GM19043 (cell line): ENCODE measurements around the gene TMEM119.
"Not testable (repeated sequence)": the region's sequence is repeated elsewhere in the genome, so short reads cannot be mapped to it uniquely, and the experiment has no call there.

Experiments
- ATAC-seq: cut with Tn5 transposase; IDR thresholded peaks from one replicate; pipeline ENCODE4 v1.9.1; 2021; ENCODE audit warnings: low read depth; ENCODE audit not compliant: unreplicated experiment

Gene TMEM119

GRCh38 chr12:108589028-108589839, 8.7 kb downstream of the TMEM119 start:
- no peak for ATAC-seq

GRCh38 chr12:108587826-108588225, 10.1 kb downstream of the TMEM119 start:
- no peak for ATAC-seq

- no peak for ATAC-seq
Observed at GRCh38 chr12:108586306-108586705, 11.6 kb downstream of the TMEM119 start.

GRCh38 chr12:108585864-108586263, 12.0 kb downstream of the TMEM119 start:
- no peak for ATAC-seq

- ATAC-seq, result no peak
Observed at GRCh38 chr12:108584456-108585065, 13.3 kb downstream of the TMEM119 start.

GRCh38 chr12:108583991-108584390, 13.9 kb downstream of the TMEM119 start:
- ATAC-seq, result no peak

- no peak for ATAC-seq
Observed at GRCh38 chr12:108582978-108583770, 14.7 kb downstream of the TMEM119 start.

- ATAC-seq, result no peak
Observed at GRCh38 chr12:108582509-108582908, 15.4 kb downstream of the TMEM119 start.

- ATAC-seq, result no peak
Observed at GRCh38 chr12:108581311-108582227, 16.3 kb downstream of the TMEM119 start.

GRCh38 chr12:108580531-108580930, 17.4 kb downstream of the TMEM119 start:
- ATAC-seq, result no peak

GRCh38 chr12:108578813-108579212, 19.1 kb downstream of the TMEM119 start:
- ATAC-seq, result no peak

- ATAC-seq, result no peak
Observed at GRCh38 chr12:108578264-108578663, 19.6 kb downstream of the TMEM119 start.

- no peak for ATAC-seq
Observed at GRCh38 chr12:108577458-108577857, 20.4 kb downstream of the TMEM119 start.

- no peak for ATAC-seq
Observed at GRCh38 chr12:108576660-108577234, 21.1 kb downstream of the TMEM119 start.

GRCh38 chr12:108575199-108575912, 22.5 kb downstream of the TMEM119 start:
- ATAC-seq, result no peak

- ATAC-seq, result not testable (repeated sequence)
Observed at GRCh38 chr12:108574276-108574675, 23.6 kb downstream of the TMEM119 start.

- ATAC-seq, result no peak
Observed at GRCh38 chr12:108573317-108573716, 24.6 kb downstream of the TMEM119 start.

GRCh38 chr12:108572166-108572790, 25.6 kb downstream of the TMEM119 start:
- ATAC-seq, result no peak
